HG03558 (cell line): Measurements from ENCODE around the gene MYO18B.

ENCODE experiments used
- ATAC-seq: cut with Tn5 transposase; IDR thresholded peaks from one replicate; pipeline ENCODE4 v1.9.1; 2021; ENCODE audit warnings: moderate number of reproducible peaks; ENCODE audit not compliant: unreplicated experiment; ENCODE audit errors: extremely low read depth

Gene MYO18B

DNA sequence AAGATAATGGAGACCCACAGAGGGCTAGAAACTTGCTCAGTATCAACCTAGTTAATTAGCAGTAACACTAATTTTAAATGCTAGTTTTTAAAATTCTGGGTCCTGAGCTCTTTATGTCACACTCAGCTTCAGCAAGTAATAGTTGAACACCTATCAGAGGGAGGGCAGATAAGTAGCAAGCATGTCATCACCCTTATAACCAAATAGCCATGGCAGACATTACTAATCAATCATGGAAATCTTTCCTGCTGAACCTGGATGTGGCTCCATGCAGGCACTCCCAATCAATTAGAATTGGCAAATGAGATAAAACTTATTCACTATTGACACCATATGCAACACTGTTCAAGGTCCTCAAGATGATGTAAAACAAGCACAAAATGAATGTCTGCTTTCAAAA is 315.7 kb downstream of the MYO18B start:
- no peak for ATAC-seq

DNA sequence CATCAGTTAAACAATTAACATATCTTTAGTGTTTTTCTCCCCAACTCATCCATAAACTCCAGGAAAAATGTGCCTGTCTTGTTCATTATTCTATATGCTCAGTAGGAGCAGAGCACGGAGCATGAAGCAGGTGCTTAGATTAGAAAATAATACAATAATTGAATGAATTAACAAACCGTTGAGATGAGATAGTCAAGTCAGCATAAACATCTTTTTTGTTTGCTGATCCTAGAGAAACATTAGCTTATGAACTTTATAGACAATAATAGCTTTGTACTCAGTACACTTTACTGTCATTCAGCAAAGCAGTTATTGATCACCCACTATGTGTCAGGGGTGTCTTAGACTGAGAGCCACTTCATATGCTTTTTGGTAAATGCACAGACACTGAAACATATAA is 322.1 kb downstream of the MYO18B start:
- ATAC-seq: no peak

DNA sequence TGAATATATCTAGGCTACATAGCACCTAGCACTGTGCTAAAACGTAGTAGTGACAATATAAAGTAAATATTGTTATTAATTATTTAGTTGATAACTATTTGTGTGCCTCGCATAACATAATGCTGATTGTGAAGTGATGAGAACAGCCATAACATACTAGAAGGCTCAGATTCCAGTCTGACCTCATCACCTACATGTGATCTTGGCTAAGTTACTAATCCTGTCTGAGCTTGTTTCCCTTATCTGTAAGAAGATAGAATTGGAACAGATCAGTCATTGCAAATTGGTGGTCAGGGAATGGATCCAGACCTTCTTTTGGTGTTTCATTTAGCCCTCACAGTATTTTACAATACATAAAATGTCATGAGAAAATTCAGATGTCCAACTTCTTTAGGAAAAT is 323.9 kb downstream of the MYO18B start:
- ATAC-seq: no peak

DNA sequence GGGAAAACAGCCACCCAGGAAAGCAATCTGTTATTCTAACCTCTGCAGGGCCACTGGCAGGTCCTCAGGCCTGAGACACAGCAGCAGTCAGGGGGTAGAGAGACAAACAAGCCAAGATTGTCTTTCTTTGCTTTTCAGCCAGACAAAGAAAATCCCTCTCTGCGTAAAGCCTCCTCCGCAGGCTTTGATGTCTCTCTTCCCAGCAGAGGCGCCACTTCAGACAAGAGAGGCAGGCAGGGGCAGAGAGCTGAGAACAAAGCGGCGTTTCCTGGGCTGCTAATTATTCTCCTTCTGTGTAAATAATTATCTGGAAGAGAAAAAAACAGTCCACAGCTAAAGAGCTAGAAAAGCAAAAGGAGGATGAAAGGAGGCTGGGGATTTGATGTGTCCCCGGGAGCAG is 324.5 kb downstream of the MYO18B start:
- ATAC-seq: no peak

DNA sequence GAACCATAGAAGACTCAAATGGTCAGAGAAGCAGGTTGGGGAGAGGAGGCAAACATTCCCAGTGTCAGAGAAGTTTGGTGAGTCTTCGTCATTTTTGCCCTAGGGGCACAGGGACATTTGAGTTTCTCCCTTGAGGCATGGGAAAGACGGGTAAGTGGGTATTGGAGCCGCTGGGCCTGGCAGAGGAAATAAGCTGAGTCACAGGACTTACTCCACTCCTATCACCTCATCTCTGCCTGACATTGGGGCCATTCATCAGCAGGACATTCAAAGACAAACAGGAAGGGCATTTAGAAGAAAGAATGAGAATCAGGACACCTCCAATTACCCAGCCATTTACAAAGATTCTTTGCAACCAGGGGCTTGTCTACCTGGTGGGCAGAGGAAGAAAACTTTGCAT is 326.6 kb downstream of the MYO18B start:
- ATAC-seq: no peak

DNA sequence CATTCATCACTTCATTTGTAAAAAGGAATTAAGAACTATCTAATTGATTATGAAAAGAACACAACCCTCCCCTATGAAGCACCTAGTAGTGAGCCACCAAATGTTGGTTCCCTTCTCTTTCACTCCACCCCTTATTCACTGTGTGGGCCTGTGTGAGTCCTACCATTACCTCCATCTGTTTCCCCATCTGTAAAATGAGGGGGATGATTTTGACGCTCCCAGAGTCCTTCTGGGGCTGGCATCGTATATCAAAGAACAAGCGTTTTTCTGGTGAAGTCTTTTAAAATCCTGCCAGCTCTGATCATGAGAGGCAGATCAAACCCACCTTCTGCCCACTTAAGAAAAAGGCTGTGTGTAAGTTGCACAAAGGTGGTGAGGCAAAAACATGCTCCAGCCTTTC is 330.6 kb downstream of the MYO18B start:
- no peak for ATAC-seq

DNA sequence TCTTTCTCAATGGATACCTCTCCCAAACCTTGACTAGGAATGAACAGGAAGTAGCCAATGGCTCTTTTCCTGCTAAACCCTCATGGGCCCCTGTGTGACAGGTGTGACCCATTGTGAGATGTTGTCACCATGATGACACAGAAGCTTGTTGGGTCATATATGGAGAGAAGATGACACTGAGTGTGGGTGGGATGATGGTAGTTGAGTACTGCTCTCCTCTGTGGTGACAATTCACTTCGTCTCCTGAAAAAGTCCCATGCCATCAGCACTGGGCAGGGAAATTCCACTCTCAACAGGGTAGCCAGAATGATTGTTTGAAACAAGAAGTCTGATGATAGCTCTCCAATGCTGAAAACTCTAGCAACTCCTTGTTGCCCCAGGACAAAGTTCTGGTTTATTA is 333.3 kb downstream of the MYO18B start:
- ATAC-seq: no peak

DNA sequence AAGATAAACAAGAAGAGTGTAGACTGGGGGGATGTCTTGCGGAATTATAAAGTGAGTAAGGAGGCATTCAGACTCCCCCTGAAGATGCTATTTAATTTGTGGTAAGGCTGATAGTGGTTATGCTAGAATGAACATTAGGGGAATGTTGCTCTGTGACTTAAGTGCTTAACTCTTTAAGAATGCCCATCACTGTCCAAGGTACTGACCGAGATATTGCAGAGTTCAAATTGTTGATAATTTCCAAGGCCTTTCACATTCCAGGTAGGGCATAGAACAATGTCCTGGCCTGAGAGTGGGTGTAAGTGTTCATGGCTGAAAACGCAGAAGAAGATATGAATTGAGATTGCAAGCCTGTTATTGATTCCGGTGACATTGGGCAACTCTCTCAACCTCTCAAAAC is 337.0 kb downstream of the MYO18B start:
- no peak for ATAC-seq
